Neural crest cell (in vitro differentiated cells): Measurements from ENCODE around the gene MUC5AC. TPM values are rescaled to one million over a fixed set of nuclear protein-coding genes. Genes with fewer than 3 reads are reported as not detected.

ENCODE experiments used
- DNase-seq: peaks from one replicate; pipeline ENCODE4 v3.0.0; 2021; ENCODE audit warnings: low read depth, mixed read lengths, low spot score
- H3K27ac Mint-ChIP-seq: one replicate; pipeline ENCODE4 v1.8.0; 2021; ENCODE audit warnings: mild to moderate bottlenecking, mixed read lengths; ENCODE audit not compliant: unreplicated experiment
- H3K27me3 Mint-ChIP-seq: 2 replicates; pipeline ENCODE4 v1.8.0; 2021; ENCODE audit warnings: low read depth, mild to moderate bottlenecking, mixed read lengths
- H3K36me3 Mint-ChIP-seq: 2 replicates; pipeline ENCODE4 v1.8.0; 2021; ENCODE audit warnings: low read depth, mild to moderate bottlenecking, mixed read lengths
- H3K4me1 Mint-ChIP-seq: 2 replicates; pipeline ENCODE4 v1.8.0; 2021; ENCODE audit warnings: mixed read lengths
- H3K4me3 Mint-ChIP-seq: one replicate; pipeline ENCODE4 v1.8.0; 2021; ENCODE audit warnings: mild to moderate bottlenecking, mixed read lengths
- H3K9me3 Mint-ChIP-seq: 2 replicates; pipeline ENCODE4 v1.8.0; 2021; ENCODE audit warnings: mixed read lengths
- CTCF ChIP-seq: fragments of 200-600 bp; sonication (generic); conservative IDR thresholded peaks from 2 replicates; pipeline ENCODE4 v1.5.0; 2021; ENCODE audit warnings: antibody characterized with exemption, mild to moderate bottlenecking
- long read RNA-seq: library from polyadenylated mRNA; unstranded; transcript quantifications from one replicate; pipeline ENCODE4 v2.0.0, GENCODE V29; 2020
- total RNA-seq: library from RNA; stranded (reverse); gene quantifications from 2 replicates; pipeline ENCODE4 v1.2.1, GENCODE V29; 2021

MUC5AC gene
- total RNA-seq, result not detected in 2 replicates
- long read RNA-seq, result 0 reads

GRCh38 chr11:1157645-1158591 is at the start of gene MUC5AC:
TSS of gene MUC5AC (plus strand) at chr11:1157953. CDS start at chr11:1158000, 47 bp downstream.
- Mint-ChIP-seq H3K4me3 (no peak within 1 kb of the TSS), H3K27me3 (no peaks in the 10 kb centered on the region), H3K36me3 (no peaks in the 10 kb centered on the region), H3K4me1 (no peaks in the 10 kb centered on the region), H3K27ac (no peak within 1 kb of the TSS), H3K9me3 (no peaks in the 10 kb centered on the region)
- no peak for TF ChIP-seq CTCF
- DNase-seq, result no peak

- no peak for DNase-seq
- H3K9me3 Mint-ChIP-seq, result no peaks in the 10 kb centered on the region
- H3K4me1 Mint-ChIP-seq, result no peaks in the 10 kb centered on the region
- no peak overlapping the region for H3K4me3 Mint-ChIP-seq
- no peak for TF ChIP-seq CTCF
- no peaks in the 10 kb centered on the region for H3K36me3 Mint-ChIP-seq
- no peak overlapping the region for H3K27ac Mint-ChIP-seq
- H3K27me3 Mint-ChIP-seq, result no peaks in the 10 kb centered on the region
Measured at GRCh38 chr11:1108246-1108900, 49.4 kb upstream of the MUC5AC start.

GRCh38 chr11:1109101-1109917 is 48.4 kb upstream of the MUC5AC start:
- Mint-ChIP-seq H3K4me1 (no peaks in the 10 kb centered on the region), H3K36me3 (no peaks in the 10 kb centered on the region)

GRCh38 chr11:1109918-1110705 is 47.6 kb upstream of the MUC5AC start:
- no peak for TF ChIP-seq CTCF
- no peaks in the 10 kb centered on the region for H3K9me3 Mint-ChIP-seq
- H3K4me3 Mint-ChIP-seq, result no peak overlapping the region
- DNase-seq, result no peak
- H3K4me1 Mint-ChIP-seq, result no peaks in the 10 kb centered on the region
- H3K27me3 Mint-ChIP-seq, result peaks cover 4% of the 10 kb centered on the region
- no peak overlapping the region for H3K27ac Mint-ChIP-seq
- no peaks in the 10 kb centered on the region for H3K36me3 Mint-ChIP-seq

More at GRCh38 chr11:1109101-1109917, 48.4 kb upstream of the MUC5AC start:
- Mint-ChIP-seq H3K27ac (no peak overlapping the region), H3K9me3 (no peaks in the 10 kb centered on the region), H3K4me3 (no peak overlapping the region), H3K27me3 (no peaks in the 10 kb centered on the region)
- TF ChIP-seq CTCF, result no peak
- DNase-seq, result no peak
